Neutrophil (primary cell): ENCODE measurements around the gene BRIP1.
"Not testable (repeated sequence)": the region's sequence is repeated elsewhere in the genome, so short reads cannot be mapped to it uniquely, and the experiment has no call there.

Experiments
- H3K27ac ChIP-seq: fragments of 200-600 bp; sonication (generic); 2 replicates; pipeline ENCODE4 v1.5.1; 2016; ENCODE audit warnings: mild to moderate bottlenecking, moderate library complexity
- H3K27me3 ChIP-seq: fragments of 200-600 bp; sonication (generic); 2 replicates; pipeline ENCODE4 v1.6.0; 2016; ENCODE audit warnings: mild to moderate bottlenecking
- H3K36me3 ChIP-seq: fragments of 200-600 bp; sonication (generic); 2 replicates; pipeline ENCODE4 v1.5.1; 2017
- H3K4me1 ChIP-seq, 2 experiments: fragments of 200-600 bp in 1 of 2; sonication (generic) in 1 of 2; 1 replicate in 1 of 2; 2 replicates in 1 of 2; pipeline versions ENCODE4 v1.5.1 to v1.6.1; 2013 to 2016; ENCODE audit warnings: low read depth in 1 of 2, low read length in 1 of 2, mild to moderate bottlenecking in 1 of 2, moderate library complexity in 1 of 2; ENCODE audit not compliant: control insufficient read depth in 1 of 2, insufficient read depth in 1 of 2
- H3K4me3 ChIP-seq, 2 experiments: fragments of 200-600 bp in 1 of 2; sonication (generic) in 1 of 2; 1 replicate in 1 of 2; 2 replicates in 1 of 2; pipeline ENCODE4 v1.5.1; 2013 to 2016; ENCODE audit warnings: low read depth in 1 of 2, low read length in 1 of 2, mild to moderate bottlenecking in 1 of 2, moderate library complexity in 1 of 2
- H3K9me3 ChIP-seq: fragments of 200-600 bp; sonication (generic); 2 replicates; pipeline ENCODE4 v1.5.1; 2016
- CTCF ChIP-seq: fragments of 200-600 bp; sonication (generic); IDR thresholded peaks from 2 replicates; pipeline ENCODE4 v1.5.1; 2016; ENCODE audit warnings: antibody characterized with exemption

The BRIP1 gene

DNA sequence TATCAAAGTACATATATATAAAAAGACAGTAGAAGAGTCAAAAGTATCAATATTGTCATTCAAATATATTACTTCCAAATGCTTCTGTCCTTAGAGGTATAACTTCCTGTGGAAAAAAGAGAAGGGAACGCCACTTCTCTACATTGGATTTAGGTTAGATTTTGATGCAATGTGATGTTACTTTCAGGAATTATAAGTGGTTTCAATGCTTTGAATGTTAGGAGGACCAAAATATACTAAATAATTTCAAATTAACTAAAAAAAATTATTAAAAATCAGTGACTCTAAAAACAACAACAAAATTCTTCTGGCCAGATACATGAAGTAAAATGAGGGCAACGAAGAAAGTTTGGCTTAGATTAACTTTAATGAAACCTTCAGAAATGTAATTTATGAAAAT lies 88.0 kb downstream of the BRIP1 start:
- H3K27me3 ChIP-seq = no peaks in the 10 kb centered on the region
- H3K9me3 ChIP-seq = peaks cover 11% of the 10 kb centered on the region
- H3K4me1 ChIP-seq = no peaks in the 10 kb centered on the region
- no peaks in the 10 kb centered on the region for H3K36me3 ChIP-seq
- H3K4me3 ChIP-seq = no peak overlapping the region
- TF ChIP-seq CTCF = no peak
- H3K27ac ChIP-seq = no peak overlapping the region

DNA sequence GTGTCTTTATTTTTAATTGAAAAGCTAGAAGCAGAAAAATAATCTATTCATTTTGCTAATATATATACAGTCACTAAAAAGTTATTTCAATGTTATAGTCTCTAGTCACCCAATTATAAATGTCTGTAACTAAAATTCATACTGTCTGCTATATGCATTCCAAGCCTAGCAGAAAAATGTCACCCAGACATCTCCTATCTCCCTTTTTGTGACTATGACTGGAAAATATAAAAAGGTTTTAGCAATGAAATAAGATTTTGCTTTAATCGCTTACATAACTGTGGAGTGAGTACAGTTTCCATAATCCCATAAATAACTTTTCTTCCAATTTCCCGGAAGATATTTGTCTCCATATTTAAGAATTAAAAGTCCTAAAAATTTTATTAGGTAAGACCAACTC lies 88.6 kb downstream of the BRIP1 start:
- peaks cover 16% of the 10 kb centered on the region for H3K9me3 ChIP-seq
- no peak for TF ChIP-seq CTCF
- H3K4me3 ChIP-seq = no peak overlapping the region
- H3K27me3 ChIP-seq = no peaks in the 10 kb centered on the region
- no peaks in the 10 kb centered on the region for H3K36me3 ChIP-seq
- H3K27ac ChIP-seq = no peak overlapping the region
- H3K4me1 ChIP-seq = no peaks in the 10 kb centered on the region

DNA sequence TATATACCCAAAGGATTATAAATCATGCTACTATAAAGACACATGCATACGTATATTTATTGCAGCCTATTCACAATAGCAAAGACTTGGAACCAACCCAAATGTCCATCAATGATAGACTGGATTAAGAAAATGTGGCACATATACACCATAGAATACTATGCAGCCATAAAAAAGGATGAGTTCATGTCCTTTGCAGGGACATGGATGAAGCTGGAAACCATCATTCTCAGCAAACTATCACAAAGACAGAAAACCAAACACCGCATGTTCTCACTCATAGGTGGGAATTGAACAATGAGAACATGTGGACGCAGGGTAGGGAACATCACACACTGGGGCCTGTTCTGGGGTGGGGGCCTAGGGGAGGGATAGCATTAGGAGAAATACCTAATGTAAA lies 89.2 kb downstream of the BRIP1 start:
- not testable (repeated sequence) for H3K4me3 ChIP-seq, H3K36me3 ChIP-seq, H3K27ac ChIP-seq, H3K4me1 ChIP-seq, H3K27me3 ChIP-seq
- peaks cover 16% of the 10 kb centered on the region for H3K9me3 ChIP-seq

- Histone ChIP-seq H3K4me3 (no peak overlapping the region), H3K36me3 (peaks cover 8% of the 10 kb centered on the region), H3K27ac (no peak overlapping the region), H3K4me1 (no peaks in the 10 kb centered on the region), H3K27me3 (no peaks in the 10 kb centered on the region), H3K9me3 (peaks cover 16% of the 10 kb centered on the region)
- no peak for TF ChIP-seq CTCF
Measured at GRCh38 chr17:61770752-61771533, 92.4 kb downstream of the BRIP1 start.

- Histone ChIP-seq H3K27ac (no peak overlapping the region), H3K4me3 (no peak overlapping the region), H3K9me3 (peaks cover 16% of the 10 kb centered on the region), H3K4me1 (no peaks in the 10 kb centered on the region), H3K27me3 (no peaks in the 10 kb centered on the region), H3K36me3 (peaks cover 8% of the 10 kb centered on the region)
- no peak for TF ChIP-seq CTCF
Measured at GRCh38 chr17:61770043-61770442, 93.3 kb downstream of the BRIP1 start.

DNA sequence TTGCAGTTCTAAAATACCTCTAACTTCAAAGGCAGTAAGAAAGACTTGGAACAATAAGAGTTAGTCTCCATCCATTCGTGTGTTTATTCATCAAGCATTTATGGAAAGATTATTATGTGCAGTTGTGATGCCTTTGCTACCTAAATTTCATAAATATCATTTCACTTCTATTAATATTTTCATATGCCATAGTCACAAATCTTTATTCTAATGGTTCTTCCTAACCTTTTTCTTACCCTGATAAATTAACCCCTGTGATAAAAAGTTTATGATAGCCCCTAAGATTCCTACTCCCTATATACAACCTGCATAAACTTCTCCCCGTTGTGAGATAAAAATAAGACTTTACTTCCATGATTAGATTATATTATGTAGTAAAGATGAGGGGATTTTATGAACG lies 94.9 kb downstream of the BRIP1 start:
- TF ChIP-seq CTCF = no peak
- H3K36me3 ChIP-seq = peaks cover 19% of the 10 kb centered on the region
- no peak overlapping the region for H3K27ac ChIP-seq
- H3K9me3 ChIP-seq = peaks cover 16% of the 10 kb centered on the region
- no peaks in the 10 kb centered on the region for H3K4me1 ChIP-seq
- H3K4me3 ChIP-seq = no peak overlapping the region
- no peaks in the 10 kb centered on the region for H3K27me3 ChIP-seq
